ENCODE results near the gene IFNL1. TPM values are rescaled to one million over a fixed set of nuclear protein-coding genes. Genes with fewer than 3 reads are reported as not detected.

The IFNL1 gene
- total and polyA plus RNA-seq, 2 donors (not counting 3 experiments of a cell fraction or from before 2014, with no cell fraction given), result not detected

- BruUV-seq (replicated peaks), result no TSS peak
- ChIA-PET CTCF (no interaction called here), POLR2A (interaction anchor here (0.6 kb wide), 1 partner anchor 193 kb away, joined by 3 read pairs; no protein-coding TSS in a partner anchor)
- FAIRE-seq (no peak), DNase-seq (ENCODE audit: low read depth, low spot score) (no peak)
- TF ChIP-seq POLR2A (IDR thresholded peaks at IDR 0.05; ENCODE audit: low read depth, low read length), result no peak
- TF ChIP-seq MYC (IDR thresholded peaks at IDR 0.05; ENCODE audit: low read depth, low read length), result no peak
- TF ChIP-seq FOS (IDR thresholded peaks at IDR 0.05; ENCODE audit: borderline replicate concordance, insufficient read depth, low read length), result no peak
- TF ChIP-seq GATA2 (IDR thresholded peaks at IDR 0.05; ENCODE audit: insufficient read depth, insufficient read length, low read depth, low read length), result no peak
- TF ChIP-seq EZH2 (IDR thresholded peaks at IDR 0.05; ENCODE audit: borderline replicate concordance, low read depth, low read length, severe bottlenecking), result no peak
- TF ChIP-seq CTCF (IDR thresholded peaks at IDR 0.05; ENCODE audit: extremely low read depth in 1 of 2, insufficient read depth in 1 of 2, low read depth in 1 of 2, low read length in 2 of 2), result no peak
- no peak for TF ChIP-seq JUN (IDR thresholded peaks at IDR 0.05; ENCODE audit: borderline replicate concordance, insufficient read depth, insufficient read length, low read depth)
- no peak for TF ChIP-seq POLR2AphosphoS5 (IDR thresholded peaks at IDR 0.05; ENCODE audit: insufficient read depth, low read depth, low read length)
- no peak for TF ChIP-seq MAX (IDR thresholded peaks at IDR 0.05; ENCODE audit: insufficient read depth, insufficient read length)
- no peak overlapping the region for H3K9ac ChIP-seq (replicated peaks; ENCODE audit: extremely low read depth, insufficient read depth, low read length)
- no peaks in the 10 kb centered on the region for H4K20me1 ChIP-seq (replicated peaks; ENCODE audit: control insufficient read depth, extremely low read depth, insufficient read depth, low read length)
- no peak overlapping the region for H3K27ac ChIP-seq (ENCODE audit: insufficient read depth, low read depth, low read length)
- no peak overlapping the region for H3K4me2 ChIP-seq (ENCODE audit: insufficient read depth, low read length)
- intact Hi-C loops (cut with micrococcal nuclease) (no loop called here), dilution Hi-C loops (cut with MboI; ENCODE audit: extremely low pct_ligation_motif_present, low sequenced_read_pairs) (no loop called here)
- no peaks in the 10 kb centered on the region for H3K9me1 ChIP-seq (replicated peaks; ENCODE audit: control insufficient read depth, extremely low read depth, insufficient read depth, low read length)
- H3K79me2 ChIP-seq (ENCODE audit: control insufficient read depth, insufficient read depth, low read length), result no peaks in the 10 kb centered on the region
- no peak overlapping the region for H2AFZ ChIP-seq (ENCODE audit: low read depth, low read length)
- H3K36me3 ChIP-seq (ENCODE audit: control insufficient read depth in 2 of 2, extremely low read depth in 1 of 2, insufficient read depth in 2 of 2, low read length in 2 of 2), result no peaks in the 10 kb centered on the region
- no peak overlapping the region for H3K4me3 ChIP-seq (replicated peaks in 1 of 3; ENCODE audit: insufficient read depth in 1 of 3, low read depth in 1 of 3, low read length in 3 of 3)
- peaks cover 5% of the 10 kb centered on the region for H3K4me1 ChIP-seq (ENCODE audit: control insufficient read depth, extremely low read depth, insufficient read depth, low read length)
- peaks cover 0 to 3% of the 10 kb centered on the region in 2 experiments for H3K27me3 ChIP-seq (ENCODE audit: control insufficient read depth in 2 of 2, insufficient read depth in 2 of 2, low read length in 2 of 2)
- H3K9me3 ChIP-seq (replicated peaks; ENCODE audit: control insufficient read depth, insufficient read depth, low read length), result no peaks in the 10 kb centered on the region
Measured at GRCh38 chr19:39316627-39317321, 20.6 kb downstream of the IFNL1 start.

All from endothelial cell of umbilical vein (primary cell).